Fibroblast of mammary gland (primary cell): Measurements from ENCODE around the gene HOXD4.
A peak's percentile ranks its signal among the peaks of the same experiment; 100 is the strongest.

Source experiments
- DNase-seq: peaks from one replicate; pipeline ENCODE4 v3.0.0-alpha.2; 2010; ENCODE audit warnings: low read depth
- H3K4me3 ChIP-seq: 2 replicates; pipeline ENCODE4 v1.5.1; 2011; ENCODE audit warnings: low read depth, mild to moderate bottlenecking, low read length, moderate library complexity; ENCODE audit not compliant: control insufficient read depth
- TF ChIP-seq, protein P1 (sequence below): conservative IDR thresholded peaks from 2 replicates; pipeline ENCODE4 v1.5.1; 2011; ENCODE audit warnings: low read depth, low read length, inconsistent platforms; ENCODE audit not compliant: control insufficient read depth, insufficient read depth

HOXD4 gene

DNA sequence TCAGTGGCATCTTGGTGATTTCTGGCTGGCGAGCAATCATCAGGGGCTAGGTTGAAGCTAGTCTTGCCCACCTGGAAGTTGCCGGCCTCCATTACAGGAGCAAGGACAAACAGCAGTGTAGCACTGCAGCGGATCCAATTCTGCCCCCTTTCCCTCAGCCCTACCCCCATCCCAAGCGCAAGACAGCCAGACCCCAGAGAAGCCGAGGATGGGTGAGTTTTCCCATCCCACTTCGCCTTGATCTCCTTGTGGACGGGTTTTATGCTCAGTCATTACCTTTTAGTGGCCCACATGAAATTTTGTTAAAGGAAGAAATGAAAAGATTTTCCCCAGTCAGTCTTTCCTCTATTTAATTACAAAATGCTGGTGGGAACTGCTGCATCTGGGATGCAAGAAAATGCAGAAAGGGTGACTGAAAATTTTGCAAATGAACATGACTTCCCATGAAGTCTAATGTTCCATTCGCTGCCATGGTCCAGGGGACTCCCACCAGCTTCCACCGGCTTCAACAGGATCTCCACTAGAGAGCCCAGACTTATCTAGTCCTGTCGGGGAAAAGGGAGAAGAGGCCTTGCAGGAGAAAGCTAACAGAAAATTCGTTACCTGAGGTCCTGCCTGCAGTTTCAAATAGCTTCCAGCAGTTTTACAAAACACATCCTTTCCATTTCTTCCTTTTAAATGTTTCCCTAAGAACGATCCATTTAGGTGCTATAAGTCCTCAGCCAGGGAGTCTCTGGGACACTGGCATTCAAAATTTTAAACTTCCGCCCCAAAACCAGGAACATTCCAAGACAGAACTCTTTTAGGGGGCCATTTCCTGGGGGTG is 30.8 kb upstream of the HOXD4 start:
- DNase-seq: no peak
- TF ChIP-seq, protein P1, sequence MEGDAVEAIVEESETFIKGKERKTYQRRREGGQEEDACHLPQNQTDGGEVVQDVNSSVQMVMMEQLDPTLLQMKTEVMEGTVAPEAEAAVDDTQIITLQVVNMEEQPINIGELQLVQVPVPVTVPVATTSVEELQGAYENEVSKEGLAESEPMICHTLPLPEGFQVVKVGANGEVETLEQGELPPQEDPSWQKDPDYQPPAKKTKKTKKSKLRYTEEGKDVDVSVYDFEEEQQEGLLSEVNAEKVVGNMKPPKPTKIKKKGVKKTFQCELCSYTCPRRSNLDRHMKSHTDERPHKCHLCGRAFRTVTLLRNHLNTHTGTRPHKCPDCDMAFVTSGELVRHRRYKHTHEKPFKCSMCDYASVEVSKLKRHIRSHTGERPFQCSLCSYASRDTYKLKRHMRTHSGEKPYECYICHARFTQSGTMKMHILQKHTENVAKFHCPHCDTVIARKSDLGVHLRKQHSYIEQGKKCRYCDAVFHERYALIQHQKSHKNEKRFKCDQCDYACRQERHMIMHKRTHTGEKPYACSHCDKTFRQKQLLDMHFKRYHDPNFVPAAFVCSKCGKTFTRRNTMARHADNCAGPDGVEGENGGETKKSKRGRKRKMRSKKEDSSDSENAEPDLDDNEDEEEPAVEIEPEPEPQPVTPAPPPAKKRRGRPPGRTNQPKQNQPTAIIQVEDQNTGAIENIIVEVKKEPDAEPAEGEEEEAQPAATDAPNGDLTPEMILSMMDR: no peak
- no peak overlapping the region for H3K4me3 ChIP-seq

DNA sequence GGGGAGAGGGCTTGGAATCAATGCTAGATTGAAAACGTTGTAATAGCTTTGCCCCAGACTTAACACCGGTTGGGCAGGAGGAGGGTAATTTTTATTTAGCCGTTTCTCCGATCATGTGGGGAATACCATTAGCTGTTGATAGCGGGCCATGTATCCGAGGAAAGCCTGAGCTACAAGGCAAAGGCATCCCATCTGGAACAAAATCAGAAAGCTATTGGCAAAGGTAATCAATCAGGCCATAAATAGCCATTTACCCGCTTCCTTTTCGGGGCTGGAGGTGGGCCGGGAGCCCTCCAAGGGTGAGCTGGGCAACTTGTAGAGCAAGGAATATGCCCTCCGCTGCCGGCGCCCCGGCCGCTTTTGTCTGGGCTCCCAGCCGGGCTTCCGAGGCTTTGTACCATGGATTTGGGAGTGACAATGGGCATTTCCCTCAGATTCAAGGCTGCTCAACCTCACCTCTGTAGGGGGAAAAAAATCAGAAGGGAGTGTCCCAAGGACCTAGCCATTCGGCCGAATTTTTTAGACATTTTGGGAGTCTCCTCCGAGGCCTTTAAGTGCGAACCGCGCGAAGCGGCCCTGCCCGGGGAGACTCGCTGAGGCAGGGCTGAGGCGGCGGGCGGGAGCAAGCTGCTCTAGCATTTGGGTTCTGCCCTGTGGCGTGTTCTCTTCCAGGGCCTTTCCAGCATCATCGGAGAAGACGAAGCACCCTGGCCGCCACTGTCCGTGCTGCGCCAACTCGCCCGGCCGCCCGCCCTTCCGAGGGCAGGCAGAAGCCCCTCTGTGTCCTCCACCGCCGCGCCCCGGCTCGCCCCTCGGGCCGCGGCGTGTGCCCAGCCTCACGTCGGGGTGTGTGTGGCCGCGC is 29.9 kb upstream of the HOXD4 start:
- no peak for DNase-seq
- TF ChIP-seq, protein P1: no peak
- H3K4me3 ChIP-seq: no peak overlapping the region

DNA sequence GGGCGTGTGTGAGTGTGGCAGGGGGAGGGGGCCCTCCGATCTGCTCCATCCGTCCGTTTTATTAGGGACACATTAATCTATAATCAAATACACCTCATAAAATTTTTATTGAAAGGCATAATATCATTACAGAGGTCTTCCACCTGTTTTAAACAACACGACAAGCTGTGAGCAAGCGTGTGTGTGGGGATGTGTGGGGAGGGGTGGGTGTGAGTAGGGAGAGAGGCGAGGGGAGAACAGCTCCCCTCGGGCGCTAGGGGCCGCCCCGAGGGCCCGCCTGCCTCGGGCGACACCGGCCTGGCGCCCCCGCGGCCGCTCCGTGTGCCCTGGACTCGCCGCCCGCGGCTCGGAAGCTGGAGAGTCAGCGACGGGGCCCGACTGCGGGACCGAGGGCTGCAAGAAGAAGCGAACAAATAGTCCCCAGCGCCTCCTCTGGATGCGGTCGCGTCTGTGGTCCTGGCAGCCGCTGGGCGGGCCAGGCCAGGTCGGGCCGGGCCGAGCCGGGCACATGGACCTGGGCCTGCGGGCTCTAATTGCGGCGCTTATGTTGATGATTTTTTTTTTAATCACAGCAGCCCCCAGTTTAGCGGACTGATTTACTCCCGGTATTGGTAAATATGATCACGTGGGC is 29.2 kb upstream of the HOXD4 start:
- peak; percentile 80 for DNase-seq
- H3K4me3 ChIP-seq: peak overlapping the region; percentile 61
- TF ChIP-seq, protein P1: peak; percentile 0

DNA sequence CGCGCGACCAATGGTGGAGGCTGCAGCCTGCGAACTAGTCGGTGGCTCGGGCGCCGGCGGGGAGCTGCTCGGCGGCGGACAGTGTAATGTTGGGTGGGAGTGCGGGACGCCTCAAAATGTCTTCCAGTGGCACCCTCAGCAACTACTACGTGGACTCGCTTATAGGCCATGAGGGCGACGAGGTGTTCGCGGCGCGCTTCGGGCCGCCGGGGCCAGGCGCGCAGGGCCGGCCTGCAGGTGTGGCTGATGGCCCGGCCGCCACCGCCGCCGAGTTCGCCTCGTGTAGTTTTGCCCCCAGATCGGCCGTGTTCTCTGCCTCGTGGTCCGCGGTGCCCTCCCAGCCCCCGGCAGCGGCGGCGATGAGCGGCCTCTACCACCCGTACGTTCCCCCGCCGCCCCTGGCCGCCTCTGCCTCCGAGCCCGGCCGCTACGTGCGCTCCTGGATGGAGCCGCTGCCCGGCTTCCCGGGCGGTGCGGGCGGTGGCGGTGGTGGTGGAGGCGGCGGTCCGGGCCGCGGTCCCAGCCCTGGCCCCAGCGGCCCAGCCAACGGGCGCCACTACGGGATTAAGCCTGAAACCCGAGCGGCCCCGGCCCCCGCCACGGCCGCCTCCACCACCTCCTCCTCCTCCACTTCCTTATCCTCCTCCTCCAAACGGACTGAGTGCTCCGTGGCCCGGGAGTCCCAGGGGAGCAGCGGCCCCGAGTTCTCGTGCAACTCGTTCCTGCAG is 28.5 kb upstream of the HOXD4 start, which contains the start of gene HOXD9:
Gene HOXD9 (plus strand): TSS at position 37 of the 728 bp plus-strand sequence. CDS start 50 bp downstream, at position 87.
- TF ChIP-seq, protein P1: no peak
- DNase-seq: no peak
- H3K4me3 ChIP-seq: peak within 1 kb of the TSS; percentile 61

DNA sequence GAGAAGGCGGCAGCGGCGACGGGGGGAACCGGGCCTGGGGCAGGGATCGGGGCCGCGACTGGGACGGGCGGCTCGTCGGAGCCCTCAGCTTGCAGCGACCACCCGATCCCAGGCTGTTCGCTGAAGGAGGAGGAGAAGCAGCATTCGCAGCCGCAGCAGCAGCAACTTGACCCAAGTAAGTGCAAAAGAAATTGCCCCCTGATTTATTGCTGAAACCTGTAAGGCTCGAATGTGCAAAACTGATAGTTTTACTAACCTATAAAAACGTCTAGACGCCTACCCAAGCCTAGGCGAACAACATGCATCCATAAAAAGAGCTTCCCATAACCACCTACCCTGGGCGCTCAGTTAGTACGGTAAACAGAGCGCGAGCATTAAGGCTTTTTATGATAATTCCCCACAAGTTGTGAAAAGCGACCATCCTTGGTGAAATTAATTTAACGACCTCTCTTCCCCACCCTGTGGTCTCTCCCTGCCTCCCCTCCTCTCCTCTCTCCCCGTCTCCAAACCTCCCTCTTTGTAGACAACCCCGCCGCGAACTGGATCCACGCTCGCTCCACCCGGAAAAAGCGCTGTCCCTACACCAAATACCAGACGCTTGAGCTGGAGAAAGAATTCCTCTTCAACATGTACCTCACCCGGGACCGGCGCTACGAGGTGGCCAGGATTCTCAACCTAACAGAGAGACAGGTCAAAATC is 27.8 kb upstream of the HOXD4 start:
- TF ChIP-seq, protein P1: no peak
- DNase-seq: no peak
- peak overlapping the region; percentile 61 for H3K4me3 ChIP-seq
